ENCODE measurements around the gene CSNK1A1L.

- TF ChIP-seq EZH2 (IDR thresholded peaks at IDR 0.05) (no peak), POLR2AphosphoS5 (IDR thresholded peaks at IDR 0.05; ENCODE audit: borderline replicate concordance, low read depth, low read length) (no peak), FOXP2 (optimal IDR thresholded peaks at IDR 0.05; ENCODE audit: control extremely low read depth, extremely low read length, insufficient read depth) (no peak)
These were observed 2.6 kb downstream of the CSNK1A1L start for GRCh38 chr13:37102896-37103295.

Data from SK-N-MC (cell line).